ENCODE results near the gene PSMC6. TPM values are rescaled to one million over a fixed set of nuclear protein-coding genes. Genes with fewer than 3 reads are reported as not detected.

Gene PSMC6
- total and polyA plus RNA-seq, 2 donors (not counting 1 experiment from before 2014, with no cell fraction given) = 85.0 to 90.4 TPM

DNA sequence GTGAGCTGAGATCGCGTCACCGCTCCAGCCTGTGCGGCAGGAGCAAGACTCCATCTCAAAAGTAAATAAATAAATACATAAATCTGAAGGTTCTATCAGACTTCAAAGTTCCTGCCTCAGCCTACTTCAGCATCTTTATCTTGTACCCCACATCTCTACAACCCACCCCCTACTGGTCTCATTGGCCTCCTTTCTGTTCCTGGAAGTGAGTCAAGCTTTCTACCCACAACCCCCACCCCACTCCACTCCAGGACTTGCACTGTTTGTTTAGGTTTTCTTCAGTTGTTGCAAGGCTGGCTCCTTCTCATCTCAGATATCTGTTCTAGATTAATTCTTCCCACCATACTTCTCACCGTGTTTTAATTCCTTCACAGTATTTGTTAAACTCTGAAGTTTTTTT, 714 bp upstream of the PSMC6 start:
- Histone ChIP-seq H3K79me2 (ENCODE audit: control insufficient read depth, insufficient read depth, low read length) (peaks cover 23% of the 10 kb centered on the region), H3K9me3 (ENCODE audit: control insufficient read depth, insufficient read depth, low read depth, low read length) (no peaks in the 10 kb centered on the region), H3K4me1 (ENCODE audit: control insufficient read depth, extremely low read depth, insufficient read depth, low read length) (peaks cover 6% of the 10 kb centered on the region), H2AFZ (ENCODE audit: low read length) (peak overlapping the region; percentile 97), H3K27ac (ENCODE audit: insufficient read depth, low read length) (no peak overlapping the region), H3K4me2 (ENCODE audit: extremely low read depth, insufficient read depth, low read length) (peak overlapping the region; percentile 83), H3K4me3 (replicated peaks in 1 of 4; ENCODE audit: control extremely low read depth in 1 of 4, insufficient read depth in 1 of 4, low read depth in 3 of 4, low read length in 4 of 4) (peak overlapping the region; percentile 82 to 99 (median 92)), H3K36me3 (ENCODE audit: control insufficient read depth, insufficient read depth, low read length) (peaks cover 3% of the 10 kb centered on the region), H3K27me3 (ENCODE audit: control insufficient read depth, insufficient read depth, low read length) (no peaks in the 10 kb centered on the region), H3K9ac (ENCODE audit: insufficient read depth, low read length) (no peak overlapping the region), H4K20me1 (ENCODE audit: control insufficient read depth, extremely low read depth, insufficient read depth, low read length) (no peaks in the 10 kb centered on the region)
- DNase-seq (ENCODE audit: low read depth in 2 of 2) = peak; percentile 14 to 23
- TF ChIP-seq EZH2 (IDR thresholded peaks at IDR 0.05; ENCODE audit: low read length, missing control alignments) = no peak
- TF ChIP-seq, protein P1, sequence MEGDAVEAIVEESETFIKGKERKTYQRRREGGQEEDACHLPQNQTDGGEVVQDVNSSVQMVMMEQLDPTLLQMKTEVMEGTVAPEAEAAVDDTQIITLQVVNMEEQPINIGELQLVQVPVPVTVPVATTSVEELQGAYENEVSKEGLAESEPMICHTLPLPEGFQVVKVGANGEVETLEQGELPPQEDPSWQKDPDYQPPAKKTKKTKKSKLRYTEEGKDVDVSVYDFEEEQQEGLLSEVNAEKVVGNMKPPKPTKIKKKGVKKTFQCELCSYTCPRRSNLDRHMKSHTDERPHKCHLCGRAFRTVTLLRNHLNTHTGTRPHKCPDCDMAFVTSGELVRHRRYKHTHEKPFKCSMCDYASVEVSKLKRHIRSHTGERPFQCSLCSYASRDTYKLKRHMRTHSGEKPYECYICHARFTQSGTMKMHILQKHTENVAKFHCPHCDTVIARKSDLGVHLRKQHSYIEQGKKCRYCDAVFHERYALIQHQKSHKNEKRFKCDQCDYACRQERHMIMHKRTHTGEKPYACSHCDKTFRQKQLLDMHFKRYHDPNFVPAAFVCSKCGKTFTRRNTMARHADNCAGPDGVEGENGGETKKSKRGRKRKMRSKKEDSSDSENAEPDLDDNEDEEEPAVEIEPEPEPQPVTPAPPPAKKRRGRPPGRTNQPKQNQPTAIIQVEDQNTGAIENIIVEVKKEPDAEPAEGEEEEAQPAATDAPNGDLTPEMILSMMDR (conservative IDR thresholded peaks at IDR 0.05 in 1 of 2, IDR thresholded peaks at IDR 0.05 in 1 of 2; ENCODE audit: low read depth in 1 of 2, low read length in 2 of 2) = no peak

DNA sequence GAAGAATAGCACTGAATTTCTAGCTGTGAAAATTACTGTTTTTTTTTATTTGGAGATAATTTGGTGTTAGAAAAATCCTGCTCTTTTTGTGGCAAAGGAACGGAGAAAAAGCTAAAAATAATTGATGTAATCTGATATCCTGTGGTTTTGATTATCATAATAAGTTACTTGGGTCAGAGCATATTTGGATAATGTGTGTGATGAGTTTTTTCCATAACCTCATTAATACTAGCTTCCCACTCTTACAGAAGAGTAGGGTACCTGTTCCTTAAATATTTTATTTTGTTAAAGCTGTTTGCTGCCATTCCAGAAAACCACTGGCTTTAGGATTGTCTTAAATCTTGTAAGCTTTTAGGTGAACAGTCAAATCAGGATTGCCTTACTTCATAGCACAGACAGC, 4.7 kb downstream of the PSMC6 start:
- no peaks in the 10 kb centered on the region for H3K27me3 ChIP-seq (ENCODE audit: control insufficient read depth, insufficient read depth, low read length)
- no peaks in the 10 kb centered on the region for H3K9me3 ChIP-seq (ENCODE audit: control insufficient read depth, insufficient read depth, low read depth, low read length)
- TF ChIP-seq, protein P1 (conservative IDR thresholded peaks at IDR 0.05 in 1 of 2, IDR thresholded peaks at IDR 0.05 in 1 of 2; ENCODE audit: low read depth in 1 of 2, low read length in 2 of 2) = no peak
- TF ChIP-seq EZH2 (IDR thresholded peaks at IDR 0.05; ENCODE audit: low read length, missing control alignments) = no peak
- peaks cover 23% of the 10 kb centered on the region for H3K79me2 ChIP-seq (ENCODE audit: control insufficient read depth, insufficient read depth, low read length)
- peaks cover 7% of the 10 kb centered on the region for H3K36me3 ChIP-seq (ENCODE audit: control insufficient read depth, insufficient read depth, low read length)
- no peak overlapping the region for H2AFZ ChIP-seq (ENCODE audit: low read length)
- no peak overlapping the region for H3K4me3 ChIP-seq (replicated peaks in 1 of 4; ENCODE audit: control extremely low read depth in 1 of 4, insufficient read depth in 1 of 4, low read depth in 3 of 4, low read length in 4 of 4)
- H3K27ac ChIP-seq (ENCODE audit: insufficient read depth, low read length) = no peak overlapping the region
- no peak overlapping the region for H3K9ac ChIP-seq (ENCODE audit: insufficient read depth, low read length)
- H3K4me2 ChIP-seq (ENCODE audit: extremely low read depth, insufficient read depth, low read length) = no peak overlapping the region
- peak; percentile 15 to 66 for DNase-seq (ENCODE audit: low read depth in 2 of 2)
- no peaks in the 10 kb centered on the region for H4K20me1 ChIP-seq (ENCODE audit: control insufficient read depth, extremely low read depth, insufficient read depth, low read length)
- peaks cover 2% of the 10 kb centered on the region for H3K4me1 ChIP-seq (ENCODE audit: control insufficient read depth, extremely low read depth, insufficient read depth, low read length)

DNA sequence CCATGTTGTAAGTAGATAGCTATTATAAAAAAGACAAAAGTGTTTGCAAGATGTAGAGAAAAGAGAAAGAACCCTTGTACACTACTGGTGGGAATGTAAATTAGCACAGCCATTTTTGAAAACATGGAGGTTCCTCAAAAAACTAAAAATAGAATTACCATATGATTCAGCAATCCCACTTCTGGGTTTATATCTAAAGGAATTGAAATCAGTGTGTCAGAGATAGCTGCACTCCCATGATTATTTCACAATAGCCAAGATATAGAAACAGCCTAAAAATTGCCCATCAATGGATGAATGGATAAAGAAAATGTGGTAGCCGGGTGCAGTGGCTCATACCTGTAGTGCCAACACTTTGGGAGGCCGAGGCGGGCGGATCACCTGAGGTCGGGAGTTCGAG, 9.2 kb downstream of the PSMC6 start:
- Histone ChIP-seq H4K20me1 (ENCODE audit: control insufficient read depth, extremely low read depth, insufficient read depth, low read length) (no peaks in the 10 kb centered on the region), H3K4me2 (ENCODE audit: extremely low read depth, insufficient read depth, low read length) (no peak overlapping the region), H3K9ac (ENCODE audit: insufficient read depth, low read length) (no peak overlapping the region), H3K36me3 (ENCODE audit: control insufficient read depth, insufficient read depth, low read length) (peaks cover 9% of the 10 kb centered on the region), H3K4me1 (ENCODE audit: control insufficient read depth, extremely low read depth, insufficient read depth, low read length) (no peaks in the 10 kb centered on the region), H3K27ac (ENCODE audit: insufficient read depth, low read length) (no peak overlapping the region), H3K9me3 (ENCODE audit: control insufficient read depth, insufficient read depth, low read depth, low read length) (no peaks in the 10 kb centered on the region), H2AFZ (ENCODE audit: low read length) (no peak overlapping the region), H3K79me2 (ENCODE audit: control insufficient read depth, insufficient read depth, low read length) (no peaks in the 10 kb centered on the region), H3K4me3 (replicated peaks in 1 of 4; ENCODE audit: control extremely low read depth in 1 of 4, insufficient read depth in 1 of 4, low read depth in 3 of 4, low read length in 4 of 4) (no peak overlapping the region), H3K27me3 (ENCODE audit: control insufficient read depth, insufficient read depth, low read length) (no peaks in the 10 kb centered on the region)
- DNase-seq (ENCODE audit: low read depth in 2 of 2) = no peak
- no peak for TF ChIP-seq EZH2 (IDR thresholded peaks at IDR 0.05; ENCODE audit: low read length, missing control alignments)
- TF ChIP-seq, protein P1 (conservative IDR thresholded peaks at IDR 0.05 in 1 of 2, IDR thresholded peaks at IDR 0.05 in 1 of 2; ENCODE audit: low read depth in 1 of 2, low read length in 2 of 2) = no peak

Data from fibroblast of lung (primary cell).